GM12878 (cell line): ENCODE results near the gene SF3B4. TPM values are rescaled to one million over a fixed set of nuclear protein-coding genes. Genes with fewer than 3 reads are reported as not detected.

Experiments used
- ASH2L ChIP-seq: fragments of 300-600, 200-600 bp; sonication (generic); IDR thresholded peaks from 2 replicates; pipeline ENCODE4 v1.6.1; 2017; ENCODE audit warnings: low read depth, mild to moderate bottlenecking, borderline replicate concordance
- ELK1 ChIP-seq: IDR thresholded peaks from 2 replicates; pipeline ENCODE4 v1.6.1; 2012; ENCODE audit warnings: low read depth, low read length, improper control_type of control experiment
- FOXM1 ChIP-seq: IDR thresholded peaks from 2 replicates; pipeline ENCODE4 v1.6.1; 2012; ENCODE audit warnings: low read depth, mild to moderate bottlenecking, inconsistent platforms, low read length, moderate library complexity
- HCFC1 ChIP-seq: fragments of 150-350 bp; IDR thresholded peaks from 2 replicates; pipeline ENCODE4 v1.6.1; 2014; ENCODE audit warnings: low read length
- IKZF1 ChIP-seq: fragments of 450-650 bp; conservative IDR thresholded peaks from 2 replicates; pipeline ENCODE4 v1.6.1; 2017; ENCODE audit warnings: antibody characterized with exemption, mild to moderate bottlenecking
- IRF5 ChIP-seq: fragments of 450-650 bp; IDR thresholded peaks from 2 replicates; pipeline ENCODE4 v1.6.1; 2017; ENCODE audit warnings: borderline replicate concordance
- MXI1 ChIP-seq: fragments of 150-350 bp; IDR thresholded peaks from 2 replicates; pipeline ENCODE4 v1.6.1; 2011; ENCODE audit warnings: low read depth, mild to moderate bottlenecking, inconsistent platforms, low read length, improper control_type of control experiment
- NFYA ChIP-seq: IDR thresholded peaks from 2 replicates; pipeline ENCODE4 v1.6.1; 2011; ENCODE audit warnings: low read depth, mild to moderate bottlenecking, low read length, improper control_type of control experiment, borderline replicate concordance
- NFYB ChIP-seq: IDR thresholded peaks from 2 replicates; pipeline ENCODE4 v1.6.1; 2011; ENCODE audit warnings: low read depth, mild to moderate bottlenecking, low read length, improper control_type of control experiment, moderate library complexity; ENCODE audit not compliant: insufficient read depth
- POLR2A ChIP-seq: IDR thresholded peaks from 2 replicates; pipeline ENCODE4 v1.6.1; 2011; ENCODE audit warnings: low read depth, mild to moderate bottlenecking, low read length
- POLR2AphosphoS2 ChIP-seq: IDR thresholded peaks from 2 replicates; pipeline ENCODE4 v1.6.1; 2011; ENCODE audit warnings: low read depth, mild to moderate bottlenecking, low read length, improper control_type of control experiment, moderate library complexity
- POLR2AphosphoS5 ChIP-seq: IDR thresholded peaks from 2 replicates; pipeline ENCODE4 v1.6.1; 2011; ENCODE audit warnings: mild to moderate bottlenecking, low read length, inconsistent platforms
- POU2F2 ChIP-seq: IDR thresholded peaks from 3 replicates; pipeline ENCODE4 v1.6.1; 2011; ENCODE audit warnings: low read depth, mild to moderate bottlenecking, low read length, borderline replicate concordance
- PRDM15 ChIP-seq: fragments of 450-650 bp; formaldehyde crosslinking; IDR thresholded peaks from 2 replicates; pipeline ENCODE4 v1.4.0; 2020; ENCODE audit warnings: mild to moderate bottlenecking, moderate library complexity
- SIX5 ChIP-seq: IDR thresholded peaks from 2 replicates; pipeline ENCODE4 v1.6.1; 2011; ENCODE audit warnings: mild to moderate bottlenecking, low read depth, low read length, moderate library complexity; ENCODE audit not compliant: severe bottlenecking
- TBL1XR1 ChIP-seq: IDR thresholded peaks from 2 replicates; pipeline ENCODE4 v1.6.1; 2012; ENCODE audit warnings: low read depth, low read length, improper control_type of control experiment
- WRNIP1 ChIP-seq: IDR thresholded peaks from 2 replicates; pipeline ENCODE4 v1.6.1; 2011; ENCODE audit warnings: low read depth, low read length, improper control_type of control experiment, borderline replicate concordance
- ZBTB4 ChIP-seq: fragments of 450-650 bp; formaldehyde crosslinking; IDR thresholded peaks from 2 replicates; pipeline ENCODE4 v1.4.0; 2022; ENCODE audit warnings: mild to moderate bottlenecking, moderate library complexity
- ZNF207 ChIP-seq: fragments of 450-650 bp; IDR thresholded peaks from 2 replicates; pipeline ENCODE4 v1.6.1; 2014; ENCODE audit warnings: antibody characterized with exemption, mild to moderate bottlenecking, borderline replicate concordance
- ZNF274 ChIP-seq: IDR thresholded peaks from one replicate; pipeline ENCODE4 v1.8.0; 2011; ENCODE audit not compliant: insufficient read length, insufficient read depth
- polyA plus RNA-seq, 11 experiments: library from polyadenylated mRNA; depleted of rRNA in 4 of 11; unstranded in 6 of 11; stranded (reverse) in 5 of 11; fragments of >200 nt; fragmentation: Nextera tagmentation in 4 of 11; fragmentation: Illumina TruSeq in 1 of 11; extraction: Ambion mirVana in 4 of 11; extraction: Trizol in 1 of 11; gene quantifications; 1 replicate in 1 of 11; 2 replicates in 10 of 11; pipeline versions ENCODE4 v1.2.1 to v1.2.3, GENCODE V29; 2011 to 2016; ENCODE audit warnings: inconsistent platforms in 2 of 11, missing spikeins in 2 of 11, low read depth in 1 of 11
- total RNA-seq, 4 experiments: library from RNA; depleted of rRNA in 3 of 4; stranded (reverse); fragments of >200 nt in 3 of 4; fragmentation: Illumina TruSeq in 1 of 4; extraction: Trizol in 1 of 4; gene quantifications; 2 replicates each; pipeline versions ENCODE4 v1.2.1 to v1.2.3, GENCODE V29; 2013 to 2021

Gene SF3B4
- total and polyA plus RNA-seq, 10 of the 15 experiments (the other 5 are each of a cell fraction or from before 2014, with no cell fraction given) = 1.9 to 146 (median 27.5) TPM

GRCh38 chr1:149899460-149900284 lies 27.9 kb downstream of the SF3B4 start, which contains the start of gene BOLA1 (continued):
- TF ChIP-seq ZBTB4 (CRISPR knock-in tag) (no peak), NFYB (0 out of 2 replicates have a peak, but pooled peaks have one; percentile 30), POLR2AphosphoS2 (peak; percentile 57; the same call in 1 of the 2 replicates), NFYA (no peak), MXI1 (peak; percentile 29), ASH2L (no peak), WRNIP1 (no peak), POLR2A (peak; percentile 78), POU2F2 (0 out of 3 replicates have a peak, but pooled peaks have one; percentile 60), SIX5 (peak; percentile 98), ZNF207 (peak; percentile 86; the same call in 1 of the 2 replicates), HCFC1 (peak; percentile 99), TBL1XR1 (peak; percentile 20; the same call in 1 of the 2 replicates), POLR2AphosphoS5 (peak; percentile 53; the same call in 1 of the 2 replicates), FOXM1 (no peak), IRF5 (no peak), PRDM15 (CRISPR knock-in tag) (no peak), ZNF274 (no peak), ELK1 (peak; percentile 27; the same call in 1 of the 2 replicates), IKZF1 (peak; percentile 99)
